Measurements from ENCODE around the gene HMGCLL1.

Gene HMGCLL1

DNA sequence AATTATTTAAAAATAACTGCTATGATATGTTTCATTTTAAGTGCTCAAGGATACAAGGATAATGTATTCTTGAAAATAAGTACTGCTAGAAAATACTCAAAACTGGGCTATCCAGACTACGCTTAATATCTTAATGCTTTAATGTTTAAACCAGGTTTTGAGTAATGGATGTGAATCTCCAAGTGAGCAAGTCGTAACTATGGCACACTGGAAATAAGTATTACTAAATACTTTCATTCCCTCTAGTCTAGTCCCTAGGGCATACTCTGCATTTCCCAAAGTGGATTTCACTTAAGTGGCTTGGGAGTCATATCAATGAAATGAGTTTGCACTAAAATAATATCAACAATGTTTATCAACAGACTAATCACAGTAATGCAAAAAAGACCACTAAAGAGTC, 48.1 kb downstream of the HMGCLL1 start:
- no peak for DNase-seq

- peak; percentile 6 to 39 (median 30) for DNase-seq
Observed at GRCh38 chr6:55528624-55529023, 50.4 kb downstream of the HMGCLL1 start.

GRCh38 chr6:55524441-55524840, 54.6 kb downstream of the HMGCLL1 start:
- no peak for DNase-seq

DNA sequence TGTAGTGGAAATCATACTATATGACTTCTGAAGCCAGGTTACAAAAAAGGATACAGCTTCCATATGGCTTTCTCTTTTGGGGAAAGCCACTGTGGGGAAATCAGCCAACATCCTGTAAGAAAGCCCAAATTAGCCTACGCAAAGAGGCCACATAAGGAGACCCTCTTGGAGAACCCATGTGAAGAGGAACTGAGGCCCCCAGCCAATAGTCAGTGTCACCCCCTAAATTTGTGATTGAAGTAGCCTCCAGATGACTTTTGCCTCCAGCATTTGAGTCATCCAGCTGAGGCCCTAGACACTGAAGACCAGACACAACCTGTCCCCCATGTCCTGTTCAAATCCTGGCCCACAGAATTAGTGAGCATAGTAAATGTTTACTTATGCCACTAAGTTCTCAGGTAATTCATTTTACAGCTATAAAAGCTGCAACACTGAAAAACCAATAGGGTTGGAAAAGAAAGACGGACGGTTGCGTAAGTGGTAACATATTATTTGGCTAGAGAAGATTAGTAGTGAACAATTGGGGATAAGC, 60.4 kb downstream of the HMGCLL1 start:
- DNase-seq: no peak

DNA sequence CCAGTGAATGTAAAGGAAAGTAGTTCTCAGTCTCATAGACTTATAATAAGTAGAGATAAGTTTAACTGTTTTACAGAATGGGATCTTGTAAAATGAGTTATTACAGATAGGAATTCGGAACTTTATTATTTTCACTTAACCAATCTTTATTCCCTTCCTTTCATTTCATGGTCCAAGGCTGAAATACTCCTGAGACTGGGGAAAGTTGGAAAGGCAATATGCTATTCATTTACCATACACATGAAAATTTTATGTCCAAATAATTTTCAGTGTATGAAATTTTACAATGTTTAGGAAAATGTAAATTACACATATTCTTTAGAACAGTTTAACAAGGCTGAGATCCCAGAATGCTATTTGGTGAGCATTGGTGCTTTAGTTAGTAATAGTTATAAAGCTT, 62.3 kb downstream of the HMGCLL1 start:
- no peak for DNase-seq

DNA sequence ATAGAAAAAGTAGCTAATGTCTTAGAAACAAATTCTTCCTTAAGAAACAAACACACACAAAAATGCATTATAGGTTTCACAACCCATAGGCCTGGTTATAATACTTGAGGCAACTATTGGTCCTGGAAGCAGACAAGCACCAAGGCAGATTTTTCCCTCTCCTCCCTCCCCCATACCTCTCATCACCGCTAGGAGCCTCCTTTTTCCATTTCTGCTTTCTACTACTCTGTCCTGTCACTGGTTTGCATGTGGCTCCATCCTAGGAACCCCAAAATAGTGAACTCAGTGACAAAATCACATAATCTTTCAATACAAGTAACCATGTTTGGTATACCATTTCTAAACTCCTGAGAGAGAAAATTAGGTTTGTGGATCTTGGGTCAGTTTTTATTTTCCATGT, 66.1 kb downstream of the HMGCLL1 start:
- DNase-seq: no peak

DNA sequence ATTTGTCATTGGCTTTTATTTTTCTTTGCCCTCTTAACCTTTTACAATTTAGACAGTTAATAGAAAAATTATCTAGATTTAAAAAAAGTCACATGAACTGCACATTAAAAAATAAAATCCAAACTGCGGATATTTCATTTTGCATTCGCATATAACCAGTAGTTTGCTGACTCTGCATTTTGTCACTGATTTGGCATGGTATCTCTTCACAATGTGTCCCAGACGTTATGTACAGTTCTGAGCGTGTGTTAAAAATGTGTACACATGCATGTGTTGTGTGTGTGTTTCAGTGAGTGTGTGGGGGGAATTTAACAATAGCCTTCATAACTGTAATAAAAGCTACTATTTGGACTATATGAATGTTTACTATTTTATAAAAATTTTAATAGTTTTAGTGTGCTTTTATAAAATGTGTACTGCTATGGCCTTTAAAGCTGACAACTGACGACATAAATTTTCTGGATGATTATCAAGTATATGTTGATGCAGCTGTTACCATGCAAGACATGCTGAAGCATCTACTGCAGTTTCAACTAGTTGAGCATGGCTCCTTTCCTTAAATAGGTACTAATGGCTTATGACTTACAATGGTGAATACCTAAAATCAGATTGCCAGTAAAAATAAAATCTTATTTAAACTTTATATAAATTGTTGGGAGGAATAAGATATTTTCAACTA, 67.7 kb downstream of the HMGCLL1 start:
- no peak for DNase-seq

DNA sequence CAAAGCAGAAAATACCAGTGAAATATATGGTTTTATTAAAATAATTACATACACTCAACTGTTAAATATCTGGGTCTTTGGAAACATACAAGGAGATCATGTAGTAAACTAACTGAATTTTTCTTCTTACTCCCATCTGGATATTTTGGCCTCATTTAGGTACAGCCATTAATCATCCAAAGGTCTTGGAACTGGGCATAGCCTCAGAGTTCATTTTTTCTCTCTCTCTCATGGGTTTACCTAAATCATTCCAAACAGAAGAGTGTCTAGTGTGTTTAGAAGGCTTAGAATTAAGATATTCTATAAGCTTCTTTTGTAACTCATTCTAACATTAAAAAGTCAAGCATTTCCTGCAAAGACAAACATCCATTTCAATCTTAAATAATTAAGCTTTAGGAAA, 79.4 kb downstream of the HMGCLL1 start:
- no peak for DNase-seq

DNA sequence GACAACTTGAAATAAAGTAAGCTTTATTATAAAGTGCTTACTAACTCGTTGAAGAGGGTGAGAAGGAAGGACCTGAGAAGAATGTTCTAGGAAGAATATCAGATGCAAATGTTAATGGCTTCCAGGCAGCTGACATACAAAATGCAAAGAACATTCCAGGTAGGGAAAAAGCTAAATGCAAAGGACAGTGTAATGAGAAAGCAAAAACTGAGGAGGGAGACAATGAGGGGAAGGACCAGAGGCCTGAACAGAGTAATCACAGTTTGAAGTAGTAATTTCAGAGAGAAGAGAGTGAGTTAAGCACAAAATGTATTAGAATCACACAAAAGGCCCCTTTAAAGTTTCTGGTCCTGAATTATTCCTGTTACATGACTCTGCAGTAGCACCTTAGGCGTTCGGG, 81.3 kb downstream of the HMGCLL1 start:
- no peak for DNase-seq

GRCh38 chr6:55496201-55496600, 82.8 kb downstream of the HMGCLL1 start:
- DNase-seq: no peak

DNA sequence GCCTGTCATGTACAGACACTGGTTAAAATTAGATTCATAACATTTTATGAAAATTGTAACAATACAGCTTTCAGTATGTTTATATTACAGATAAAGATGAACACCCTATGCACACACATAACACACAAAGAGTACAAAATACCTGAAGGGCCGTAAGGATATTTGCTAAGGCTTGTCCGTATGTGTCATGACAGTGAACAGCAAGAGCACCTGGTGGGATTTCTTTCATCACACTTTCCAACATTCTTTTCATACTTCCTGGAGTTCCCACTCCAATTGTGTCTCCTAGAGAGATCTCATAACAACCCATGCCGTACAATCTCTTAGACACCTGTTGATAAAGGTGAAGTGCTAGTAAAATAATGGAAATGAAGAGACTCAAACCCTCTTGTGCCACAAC, 83.7 kb downstream of the HMGCLL1 start:
- DNase-seq: no peak

DNA sequence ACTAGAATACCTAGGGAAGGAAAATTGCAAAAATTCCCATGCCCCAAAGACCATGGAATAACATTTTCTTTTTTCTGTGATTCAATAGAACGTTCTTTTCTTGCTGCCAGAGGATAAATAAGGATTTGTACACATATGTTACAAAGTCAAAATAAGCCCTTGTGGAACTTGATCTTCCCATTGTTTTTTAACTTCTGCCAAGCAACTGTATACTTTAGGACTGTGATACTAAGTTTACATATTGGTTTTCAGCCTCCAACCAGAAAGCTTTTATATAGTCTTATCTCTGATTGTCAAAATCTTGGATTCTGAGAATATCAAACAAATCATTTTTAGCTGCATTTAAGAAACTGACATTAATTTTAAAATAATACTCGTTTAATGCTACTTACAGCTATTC, 84.6 kb downstream of the HMGCLL1 start:
- DNase-seq: no peak

GRCh38 chr6:55492259-55492658, 86.7 kb downstream of the HMGCLL1 start:
- no peak for DNase-seq

DNA sequence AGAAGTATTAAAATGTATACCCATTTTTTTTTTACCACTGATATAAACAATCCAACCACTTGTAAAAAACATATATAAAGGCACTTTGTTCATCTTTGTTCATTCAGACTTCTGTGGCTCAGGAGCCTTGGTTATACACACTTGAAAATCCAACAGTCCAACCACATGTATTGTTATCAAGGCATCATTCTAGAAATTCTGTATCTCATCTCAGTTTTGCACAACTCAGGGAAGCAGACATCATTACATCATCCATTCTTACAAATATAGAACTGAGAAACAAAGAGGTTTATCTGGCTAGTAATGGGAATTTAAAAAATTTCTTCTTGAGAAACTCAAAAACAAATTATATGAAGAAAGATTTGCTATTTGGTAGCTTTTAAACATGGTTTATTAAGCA, 88.1 kb downstream of the HMGCLL1 start:
- no peak for DNase-seq

DNA sequence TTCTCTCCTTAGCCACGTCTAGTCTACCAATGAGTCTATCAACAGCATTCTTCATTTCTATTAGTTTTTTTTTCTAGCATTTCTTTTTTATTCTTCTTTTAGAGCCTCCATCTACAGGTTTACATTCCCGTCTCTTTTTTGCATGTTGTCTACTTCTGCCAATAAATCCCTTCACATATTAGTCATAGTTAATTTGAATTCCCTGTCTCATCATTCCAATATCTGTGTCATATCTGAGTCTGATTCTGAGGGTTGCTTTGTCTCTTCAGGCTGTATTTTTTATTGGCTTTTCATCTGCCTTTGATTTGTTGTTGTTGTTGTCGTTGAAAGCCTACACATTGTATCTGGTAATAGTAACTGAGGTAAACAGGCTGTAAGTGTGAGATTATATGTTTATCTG, 104.6 kb downstream of the HMGCLL1 start:
- no peak for DNase-seq

GRCh38 chr6:55473722-55474121, 105.3 kb downstream of the HMGCLL1 start:
- DNase-seq: no peak

GRCh38 chr6:55469951-55470366, 109.0 kb downstream of the HMGCLL1 start:
- DNase-seq: no peak

GRCh38 chr6:55456016-55456415, 123.0 kb downstream of the HMGCLL1 start:
- DNase-seq: no peak

GRCh38 chr6:55450005-55450404, 129.0 kb downstream of the HMGCLL1 start:
- DNase-seq: no peak

DNA sequence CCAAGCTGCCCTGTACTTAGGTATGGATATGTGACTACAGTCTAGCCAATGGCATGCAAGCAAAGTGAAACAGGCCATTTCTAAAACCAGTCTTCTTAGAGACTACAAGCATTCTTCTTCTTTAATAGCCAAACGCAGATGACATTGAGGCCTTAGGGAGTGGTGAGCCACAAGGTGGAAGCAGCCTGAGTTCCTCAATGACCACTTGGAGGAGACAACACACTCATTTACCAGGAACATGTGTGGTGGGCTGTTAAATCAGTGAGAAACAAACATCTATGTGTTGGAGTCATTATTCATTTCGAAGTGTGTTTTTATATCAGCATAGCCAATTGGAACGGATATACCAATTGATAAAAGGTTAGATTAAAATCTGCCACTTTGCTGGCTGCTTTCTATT, 129.8 kb downstream of the HMGCLL1 start:
- no peak for DNase-seq

DNA sequence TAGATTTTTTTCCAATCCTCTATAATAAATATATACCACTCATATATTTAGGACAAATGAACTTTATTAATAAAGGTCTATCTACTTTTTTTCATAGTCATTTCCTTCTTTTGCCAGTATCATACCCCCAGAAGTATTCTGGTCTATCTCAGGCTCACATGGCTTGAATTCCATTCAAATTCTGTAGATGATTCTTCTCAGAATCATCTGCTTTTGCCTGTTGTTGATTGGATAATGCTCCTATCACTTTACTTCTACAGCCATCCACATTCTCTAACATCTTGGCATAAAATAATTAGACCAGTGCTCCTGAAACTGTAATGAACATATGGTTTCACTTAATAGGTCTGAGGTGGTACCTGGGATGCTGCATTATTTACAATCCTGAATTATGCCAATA, 130.5 kb downstream of the HMGCLL1 start:
- no peak for DNase-seq

- DNase-seq: no peak
Observed at GRCh38 chr6:55447891-55448290, 131.1 kb downstream of the HMGCLL1 start.

DNA sequence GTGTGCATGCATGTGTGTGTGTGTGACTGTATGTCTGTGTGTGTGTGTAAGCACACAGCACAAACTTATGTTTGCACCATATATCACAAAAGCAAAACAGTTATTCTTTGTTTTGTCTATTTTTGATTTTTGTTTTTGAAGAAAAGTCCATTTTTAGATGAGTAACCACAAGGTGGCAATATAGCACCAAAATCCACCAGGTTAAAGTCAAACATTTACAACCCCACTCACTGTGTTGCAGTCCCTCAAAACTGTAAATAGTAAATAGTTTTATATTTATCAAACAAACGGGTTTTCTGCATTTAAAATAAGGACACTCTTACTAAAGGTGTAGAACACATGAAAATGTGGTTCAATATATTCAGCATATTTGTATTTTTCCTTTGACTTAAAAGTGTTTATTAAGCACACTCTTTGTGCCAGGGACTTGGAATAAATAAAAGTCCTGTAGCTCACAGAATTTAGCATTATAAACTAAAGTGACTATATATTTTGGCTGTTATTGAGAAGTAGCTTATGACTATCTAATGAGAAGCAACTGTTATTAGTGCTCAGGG, 133.3 kb downstream of the HMGCLL1 start:
- DNase-seq: peak; percentile 3 to 27 (median 13)

- DNase-seq: no peak
Observed at GRCh38 chr6:55443238-55444134, 135.5 kb downstream of the HMGCLL1 start.

Data from suppressor macrophage (primary cell).